ENCODE data around the gene RELL1.

The RELL1 gene

DNA sequence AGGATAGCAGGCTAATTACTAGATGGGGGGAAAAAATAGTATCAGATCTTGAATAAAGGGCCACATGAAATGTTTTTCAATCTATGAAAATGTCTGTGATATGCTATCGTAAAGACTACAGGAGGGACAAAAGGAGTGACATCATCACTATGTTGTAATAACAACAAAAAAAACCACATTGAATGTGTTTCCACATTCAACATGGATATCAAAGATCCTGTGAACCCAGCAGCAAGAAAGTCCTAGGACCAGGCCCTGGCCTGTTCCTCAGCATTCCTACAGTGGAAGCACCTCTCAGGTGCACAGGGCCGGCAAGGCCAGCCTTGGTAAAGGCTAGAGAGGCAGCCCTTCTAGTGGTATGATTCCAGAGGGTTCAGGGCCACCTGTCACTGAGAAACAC lies 118.3 kb downstream of the RELL1 start:
- no peaks in the 10 kb centered on the region for H3K4me1 ChIP-seq
- H3K9ac ChIP-seq: no peak overlapping the region
- no peak overlapping the region for H3K4me3 ChIP-seq
- H3K9me3 ChIP-seq: no peaks in the 10 kb centered on the region
- H3K4me2 ChIP-seq: no peak overlapping the region
- no peak overlapping the region for H3K27ac ChIP-seq
- H3K36me3 ChIP-seq: no peaks in the 10 kb centered on the region
- TF ChIP-seq Cebpa-rat (IDR thresholded peaks at IDR 0.05): no peak
- H3K27me3 ChIP-seq: no peaks in the 10 kb centered on the region
- no peaks in the 10 kb centered on the region for H4K20me1 ChIP-seq

DNA sequence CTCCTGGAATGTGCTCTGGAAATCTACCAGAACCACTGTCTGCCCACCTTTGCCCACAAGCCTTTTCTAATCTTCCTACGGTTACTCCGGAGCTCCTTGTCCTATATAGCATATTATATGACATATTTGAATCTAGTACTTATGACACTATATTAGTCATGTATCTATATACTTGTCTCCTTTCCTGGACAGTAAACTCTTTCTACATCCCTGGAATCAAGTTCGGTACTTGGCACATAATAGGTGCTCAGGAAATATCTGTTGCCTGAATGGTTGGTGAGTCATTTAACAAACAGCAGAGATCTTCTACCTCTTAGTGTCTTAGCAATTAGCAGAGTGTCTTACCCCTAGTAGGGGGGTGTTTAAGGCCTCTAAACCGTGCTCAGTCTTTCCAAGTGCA lies 123.6 kb downstream of the RELL1 start:
- no peak overlapping the region for H3K4me2 ChIP-seq
- H3K27me3 ChIP-seq: no peaks in the 10 kb centered on the region
- TF ChIP-seq Cebpa-rat (IDR thresholded peaks at IDR 0.05): no peak
- H3K27ac ChIP-seq: no peak overlapping the region
- no peaks in the 10 kb centered on the region for H4K20me1 ChIP-seq
- no peaks in the 10 kb centered on the region for H3K9me3 ChIP-seq
- no peaks in the 10 kb centered on the region for H3K4me1 ChIP-seq
- H3K4me3 ChIP-seq: no peak overlapping the region
- no peaks in the 10 kb centered on the region for H3K36me3 ChIP-seq
- H3K9ac ChIP-seq: no peak overlapping the region

DNA sequence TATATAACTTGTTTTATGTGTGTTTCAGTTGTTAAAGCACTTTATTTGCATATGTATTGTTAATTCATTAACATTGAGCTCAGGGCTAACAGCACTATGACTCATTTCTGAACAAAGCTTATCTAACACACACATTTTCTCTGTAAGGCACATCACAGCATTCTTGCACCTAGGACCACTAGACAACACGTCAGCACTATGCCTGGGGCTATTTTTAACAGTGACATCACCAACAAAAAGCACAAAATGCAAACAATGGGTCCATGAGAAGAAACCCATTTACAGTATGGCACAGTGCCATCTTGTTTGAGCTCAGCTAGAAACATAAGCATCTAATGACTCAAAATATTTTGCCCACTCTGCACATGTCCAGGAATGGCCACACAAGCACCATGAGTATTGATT lies 124.4 kb downstream of the RELL1 start:
- Histone ChIP-seq H3K27ac (no peak overlapping the region), H4K20me1 (no peaks in the 10 kb centered on the region), H3K9ac (no peak overlapping the region), H3K4me1 (no peaks in the 10 kb centered on the region), H3K4me2 (no peak overlapping the region), H3K9me3 (no peaks in the 10 kb centered on the region), H3K27me3 (no peaks in the 10 kb centered on the region), H3K36me3 (no peaks in the 10 kb centered on the region), H3K4me3 (no peak overlapping the region)
- TF ChIP-seq Cebpa-rat (IDR thresholded peaks at IDR 0.05): no peak

DNA sequence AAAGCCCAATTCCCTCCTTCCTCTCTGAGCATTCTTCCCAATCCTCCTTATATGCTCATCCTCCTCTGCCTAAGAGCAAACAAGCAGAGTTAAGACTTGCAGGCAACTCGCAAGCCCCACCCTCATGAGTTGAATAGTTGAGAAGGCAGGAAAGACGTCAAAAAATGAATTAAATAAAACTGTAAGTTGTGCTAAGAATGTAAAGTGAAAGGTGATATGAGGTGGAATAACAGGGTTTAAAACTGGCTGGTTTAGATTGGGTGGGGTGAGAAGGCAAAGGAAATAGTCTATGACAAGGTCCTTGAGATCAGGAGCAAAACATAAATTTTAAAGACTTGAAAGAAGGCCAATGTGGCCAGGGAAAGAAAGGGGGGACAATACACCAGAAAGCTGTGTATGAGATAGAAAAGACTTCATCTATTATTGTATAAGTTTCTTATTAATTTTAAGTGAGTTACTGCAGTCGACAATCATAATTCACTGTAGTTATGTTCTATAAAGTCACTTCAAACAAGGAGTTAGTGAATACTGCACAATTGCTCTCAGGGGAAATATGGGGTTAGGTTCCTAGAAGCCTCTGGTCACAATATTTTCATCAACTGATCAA lies 124.9 kb downstream of the RELL1 start:
- Histone ChIP-seq H3K27me3 (no peaks in the 10 kb centered on the region), H3K4me1 (no peaks in the 10 kb centered on the region), H3K9ac (no peak overlapping the region), H4K20me1 (no peaks in the 10 kb centered on the region), H3K27ac (no peak overlapping the region), H3K9me3 (no peaks in the 10 kb centered on the region), H3K4me2 (no peak overlapping the region), H3K36me3 (no peaks in the 10 kb centered on the region), H3K4me3 (no peak overlapping the region)
- no peak for TF ChIP-seq Cebpa-rat (IDR thresholded peaks at IDR 0.05)

Data from BLaER1 (cell line).